ENCODE results near the gene SPTSSB. TPM values are rescaled to one million over a fixed set of nuclear protein-coding genes. Genes with fewer than 3 reads are reported as not detected.

Gene SPTSSB
- total and polyA plus RNA-seq, 9 of the 15 experiments (the other 6 are each of a cell fraction or from before 2014, with no cell fraction given) = 0.07 TPM; not detected in 8

DNA sequence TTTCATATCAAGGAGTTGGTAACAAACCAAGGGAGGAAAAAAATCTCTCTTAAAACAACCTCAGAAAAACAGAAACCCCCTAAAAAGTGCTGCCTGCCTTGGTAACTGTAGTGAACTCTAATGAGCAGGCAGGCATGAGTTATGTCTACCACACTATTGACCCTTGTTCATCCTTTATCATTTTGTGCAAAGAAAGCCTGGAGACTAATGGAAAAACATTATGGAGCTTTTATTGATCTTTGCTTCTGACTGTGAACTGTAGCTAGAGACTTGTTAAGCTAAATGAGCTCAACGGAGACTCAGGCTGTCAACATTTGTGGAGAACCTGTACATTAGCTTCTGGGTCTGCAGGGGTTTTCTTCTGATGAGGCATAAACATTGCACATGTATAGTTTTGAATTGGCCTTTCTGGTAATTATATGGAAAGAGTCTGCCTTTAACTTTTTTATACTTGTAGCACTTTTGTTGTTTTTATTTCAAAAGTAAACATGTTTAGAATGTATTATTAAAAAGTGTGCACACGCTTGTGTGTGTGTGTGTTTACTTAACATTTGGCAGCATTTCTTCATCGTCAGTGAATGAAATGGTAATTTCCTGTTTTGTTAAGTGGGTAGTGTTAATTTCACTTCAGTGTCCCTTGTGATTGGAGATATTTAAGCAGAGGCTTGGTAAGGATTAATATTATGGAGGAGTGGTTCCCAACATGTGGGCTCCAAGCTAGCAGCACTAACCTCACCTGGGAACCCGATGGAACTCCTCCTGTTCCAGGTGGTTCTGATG is 15.9 kb upstream of the SPTSSB start:
- FAIRE-seq (no peak), DNase-seq (ENCODE audit: extremely low read depth in 1 of 4, low spot score in 3 of 4) (no peak), ATAC-seq (no peak)
- no peak overlapping the region for H3K9ac ChIP-seq (ENCODE audit: insufficient read depth in 1 of 2, low read depth in 2 of 2, low read length in 2 of 2)
- in situ Hi-C loops (cut with MboI) = no loop called here
- no peak overlapping the region for H3K27ac ChIP-seq (ENCODE audit: extremely low read depth, low read depth, low read length)
- H2AFZ ChIP-seq (ENCODE audit: low read depth, low read length) = no peak overlapping the region
- H3K27me3 ChIP-seq (ENCODE audit: control insufficient read depth in 2 of 2, insufficient read depth in 2 of 2, low read length in 2 of 2) = no peaks in the 10 kb centered on the region
- no peaks in the 10 kb centered on the region for H3K9me1 ChIP-seq (ENCODE audit: control insufficient read depth, insufficient read depth, low read length)
- POLR2A ChIA-PET = no interaction called here
- no peaks in the 10 kb centered on the region for H4K20me1 ChIP-seq (replicated peaks; ENCODE audit: control insufficient read depth, insufficient read depth, low read length)
- H3K36me3 ChIP-seq (ENCODE audit: control insufficient read depth, insufficient read depth, low read length) = no peaks in the 10 kb centered on the region
- intact Hi-C loops (cut with micrococcal nuclease) = no loop called here
- no peaks in the 10 kb centered on the region for H3K9me3 ChIP-seq (replicated peaks; ENCODE audit: control insufficient read depth, insufficient read depth, low read depth, low read length)
- no peak overlapping the region for H3K4me3 ChIP-seq
- WGBS (ENCODE audit: insufficient coverage, low coverage, missing lambda C conversion rate) = 3% methylated on average over 4 of the region's 4 CpGs
- CTCF ChIA-PET (ENCODE audit: low intra/inter-chr PET ratio) = no interaction called here
- no peaks in the 10 kb centered on the region for H3K4me1 ChIP-seq (replicated peaks in 1 of 2; ENCODE audit: control insufficient read depth in 2 of 2, insufficient read depth in 2 of 2, low read length in 2 of 2)
- no peaks in the 10 kb centered on the region for H3K79me2 ChIP-seq (ENCODE audit: control insufficient read depth, insufficient read depth, low read length)
- BruUV-seq (replicated peaks) = no TSS peak
- no peak overlapping the region for H3K4me2 ChIP-seq (ENCODE audit: insufficient read depth, low read length)
- TF ChIP-seq, protein P1, sequence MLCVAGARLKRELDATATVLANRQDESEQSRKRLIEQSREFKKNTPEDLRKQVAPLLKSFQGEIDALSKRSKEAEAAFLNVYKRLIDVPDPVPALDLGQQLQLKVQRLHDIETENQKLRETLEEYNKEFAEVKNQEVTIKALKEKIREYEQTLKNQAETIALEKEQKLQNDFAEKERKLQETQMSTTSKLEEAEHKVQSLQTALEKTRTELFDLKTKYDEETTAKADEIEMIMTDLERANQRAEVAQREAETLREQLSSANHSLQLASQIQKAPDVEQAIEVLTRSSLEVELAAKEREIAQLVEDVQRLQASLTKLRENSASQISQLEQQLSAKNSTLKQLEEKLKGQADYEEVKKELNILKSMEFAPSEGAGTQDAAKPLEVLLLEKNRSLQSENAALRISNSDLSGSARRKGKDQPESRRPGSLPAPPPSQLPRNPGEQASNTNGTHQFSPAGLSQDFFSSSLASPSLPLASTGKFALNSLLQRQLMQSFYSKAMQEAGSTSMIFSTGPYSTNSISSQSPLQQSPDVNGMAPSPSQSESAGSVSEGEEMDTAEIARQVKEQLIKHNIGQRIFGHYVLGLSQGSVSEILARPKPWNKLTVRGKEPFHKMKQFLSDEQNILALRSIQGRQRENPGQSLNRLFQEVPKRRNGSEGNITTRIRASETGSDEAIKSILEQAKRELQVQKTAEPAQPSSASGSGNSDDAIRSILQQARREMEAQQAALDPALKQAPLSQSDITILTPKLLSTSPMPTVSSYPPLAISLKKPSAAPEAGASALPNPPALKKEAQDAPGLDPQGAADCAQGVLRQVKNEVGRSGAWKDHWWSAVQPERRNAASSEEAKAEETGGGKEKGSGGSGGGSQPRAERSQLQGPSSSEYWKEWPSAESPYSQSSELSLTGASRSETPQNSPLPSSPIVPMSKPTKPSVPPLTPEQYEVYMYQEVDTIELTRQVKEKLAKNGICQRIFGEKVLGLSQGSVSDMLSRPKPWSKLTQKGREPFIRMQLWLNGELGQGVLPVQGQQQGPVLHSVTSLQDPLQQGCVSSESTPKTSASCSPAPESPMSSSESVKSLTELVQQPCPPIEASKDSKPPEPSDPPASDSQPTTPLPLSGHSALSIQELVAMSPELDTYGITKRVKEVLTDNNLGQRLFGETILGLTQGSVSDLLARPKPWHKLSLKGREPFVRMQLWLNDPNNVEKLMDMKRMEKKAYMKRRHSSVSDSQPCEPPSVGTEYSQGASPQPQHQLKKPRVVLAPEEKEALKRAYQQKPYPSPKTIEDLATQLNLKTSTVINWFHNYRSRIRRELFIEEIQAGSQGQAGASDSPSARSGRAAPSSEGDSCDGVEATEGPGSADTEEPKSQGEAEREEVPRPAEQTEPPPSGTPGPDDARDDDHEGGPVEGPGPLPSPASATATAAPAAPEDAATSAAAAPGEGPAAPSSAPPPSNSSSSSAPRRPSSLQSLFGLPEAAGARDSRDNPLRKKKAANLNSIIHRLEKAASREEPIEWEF (CRISPR knock-in tag; IDR thresholded peaks at IDR 0.05) = no peak
- TF ChIP-seq TOE1 (IDR thresholded peaks at IDR 0.05; ENCODE audit: borderline replicate concordance) (no peak), TOE1 (CRISPR knock-in tag; IDR thresholded peaks at IDR 0.05; ENCODE audit: borderline replicate concordance, low read depth) (no peak), NFE2 (IDR thresholded peaks at IDR 0.05; ENCODE audit: low read depth) (no peak), SAP30 (IDR thresholded peaks at IDR 0.05; ENCODE audit: borderline replicate concordance, insufficient read depth, low read depth, low read length, poor library complexity, severe bottlenecking) (no peak), ZNF57 (CRISPR knock-in tag; IDR thresholded peaks at IDR 0.05) (no peak), SPI1 (IDR thresholded peaks at IDR 0.05; ENCODE audit: borderline replicate concordance, low read depth, low read length) (no peak), CHAMP1 (IDR thresholded peaks at IDR 0.05) (no peak), KLF16 (IDR thresholded peaks at IDR 0.05) (no peak), ZNF830 (CRISPR knock-in tag; IDR thresholded peaks at IDR 0.05) (no peak), HMGN3 (IDR thresholded peaks at IDR 0.05; ENCODE audit: borderline replicate concordance, extremely low read depth, insufficient read length, low read depth, low read length) (no peak), KLF10 (CRISPR knock-in tag; IDR thresholded peaks at IDR 0.05) (no peak)
- TF ChIP-seq, protein P2, sequence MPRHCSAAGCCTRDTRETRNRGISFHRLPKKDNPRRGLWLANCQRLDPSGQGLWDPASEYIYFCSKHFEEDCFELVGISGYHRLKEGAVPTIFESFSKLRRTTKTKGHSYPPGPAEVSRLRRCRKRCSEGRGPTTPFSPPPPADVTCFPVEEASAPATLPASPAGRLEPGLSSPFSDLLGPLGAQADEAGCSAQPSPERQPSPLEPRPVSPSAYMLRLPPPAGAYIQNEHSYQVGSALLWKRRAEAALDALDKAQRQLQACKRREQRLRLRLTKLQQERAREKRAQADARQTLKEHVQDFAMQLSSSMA (CRISPR knock-in tag; IDR thresholded peaks at IDR 0.05) = no peak
